ENCODE measurements around the gene CRYZL1.
A peak's percentile ranks its signal among the peaks of the same experiment; 100 is the strongest.
"Not testable (repeated sequence)": the region's sequence is repeated elsewhere in the genome, so short reads cannot be mapped to it uniquely, and the experiment has no call there.

Gene CRYZL1

DNA sequence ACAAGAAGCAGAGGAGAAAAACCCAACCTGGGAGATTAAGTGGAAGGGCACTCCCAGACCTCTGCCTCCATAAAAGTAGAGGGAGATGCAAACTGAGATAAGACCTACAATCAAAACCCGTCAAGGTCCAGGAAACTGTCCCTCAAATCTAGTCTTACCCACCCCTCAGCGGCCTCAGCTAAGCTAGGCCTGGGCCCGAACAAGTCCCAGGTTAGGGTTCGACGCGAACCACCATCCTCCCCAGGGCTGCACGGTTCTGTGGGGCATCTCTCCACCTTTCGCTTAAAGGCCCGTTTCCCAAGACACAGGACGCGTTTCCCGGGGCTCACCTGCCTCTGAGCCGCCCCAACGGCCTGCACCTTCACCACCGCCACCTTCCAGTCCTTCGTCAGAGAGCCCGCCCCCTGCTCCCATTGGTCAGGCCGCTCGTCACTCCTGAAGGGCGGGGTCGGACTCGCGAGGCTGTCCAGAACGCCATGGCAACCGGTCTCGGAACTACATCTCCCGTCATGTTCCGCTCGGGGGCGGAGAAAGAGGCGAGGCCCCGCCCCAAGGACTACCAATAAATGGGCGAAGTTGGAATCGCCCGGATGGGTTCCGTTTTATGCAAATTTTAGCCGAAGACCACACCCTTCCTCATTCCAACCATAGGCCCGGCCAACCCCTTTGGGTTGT is at the start of gene CRYZL1:
Gene CRYZL1 (minus strand): TSS at position 390 of the 675 bp plus-strand sequence. CDS start 10,190 bp downstream, outside the sequence.
- H3K27ac ChIP-seq = peak within 1 kb of the TSS; percentile 85
- DNase-seq (ENCODE audit: low read depth, low spot score) = peak; percentile 98

- no peak for DNase-seq (ENCODE audit: low read depth, low spot score)
- H3K27ac ChIP-seq = no peak overlapping the region
Measured at GRCh38 chr21:33690874-33691273, 49.3 kb upstream of the CRYZL1 start.

- no peak for DNase-seq (ENCODE audit: low read depth, low spot score)
- H3K27ac ChIP-seq = no peak overlapping the region
Measured at GRCh38 chr21:33688353-33688752, 46.8 kb upstream of the CRYZL1 start.

DNA sequence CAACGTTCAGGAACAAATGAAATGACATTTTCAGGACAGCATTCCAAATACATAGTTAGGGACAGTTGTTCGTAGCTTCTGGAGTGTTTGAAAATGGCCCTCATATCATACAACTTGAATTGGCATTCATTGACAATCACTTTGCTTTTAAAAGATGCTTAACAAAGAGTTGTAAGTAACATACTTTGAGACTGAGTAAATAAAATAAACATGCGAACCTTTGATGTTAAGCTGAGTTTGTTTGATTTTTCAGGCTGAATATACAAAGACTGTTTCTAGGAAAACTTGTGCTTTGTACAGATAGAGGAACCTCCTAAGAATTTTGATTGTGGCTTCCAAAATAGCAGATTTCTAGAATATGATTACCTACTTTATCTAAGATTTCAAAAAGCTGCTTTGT is 46.1 kb upstream of the CRYZL1 start:
- no peak overlapping the region for H3K27ac ChIP-seq
- DNase-seq (ENCODE audit: low read depth, low spot score) = no peak

DNA sequence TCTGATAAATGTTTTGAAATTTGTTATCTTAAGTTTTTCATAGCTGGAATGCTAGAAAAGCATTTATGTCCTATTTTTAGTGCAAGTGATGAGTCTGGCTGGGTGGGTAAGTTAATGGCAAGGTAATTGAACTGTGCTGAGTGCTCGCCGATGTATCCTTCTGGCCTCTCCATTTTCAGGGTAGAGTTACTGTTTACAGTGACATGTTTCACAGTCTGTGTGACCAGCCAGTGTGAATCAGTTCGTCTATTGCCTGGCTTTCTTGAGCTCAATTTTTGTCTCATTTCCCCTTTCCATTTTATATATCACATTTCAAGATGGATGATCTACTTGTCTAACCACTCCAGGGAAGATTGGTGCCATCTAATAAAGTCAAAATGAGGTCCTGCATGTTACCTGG is 44.8 kb upstream of the CRYZL1 start:
- peak overlapping the region; percentile 91 for H3K27ac ChIP-seq

DNA sequence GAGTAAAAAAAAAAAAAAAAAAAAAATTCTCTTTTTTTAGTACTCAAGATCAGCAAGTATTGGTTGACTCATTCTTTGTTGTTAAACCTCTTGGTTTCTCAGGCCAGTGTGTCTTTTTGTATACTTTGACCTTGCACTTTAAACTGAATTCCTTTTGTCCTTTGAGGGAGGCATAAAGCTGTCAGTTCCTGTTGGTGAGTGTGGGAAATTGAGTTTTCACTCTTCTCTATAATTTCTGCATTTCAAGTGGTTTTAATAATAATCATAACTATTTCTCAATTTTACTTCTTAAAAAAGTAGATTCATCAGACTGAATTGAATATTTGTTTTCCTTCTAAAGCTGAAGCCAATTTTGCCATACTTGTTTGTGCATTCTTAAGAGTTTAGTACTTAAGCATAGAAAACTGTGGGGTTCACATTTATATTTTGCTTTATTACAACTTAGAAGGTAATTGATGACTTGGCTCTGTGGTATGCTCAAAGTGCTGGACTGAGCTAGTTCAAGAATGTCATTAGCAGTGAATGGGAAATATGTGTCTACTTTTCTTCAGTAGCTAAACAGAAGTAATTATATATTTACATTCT is 44.2 kb upstream of the CRYZL1 start:
- DNase-seq (ENCODE audit: low read depth, low spot score) = no peak
- H3K27ac ChIP-seq = peak overlapping the region; percentile 91

More for the DNA sequence above, 44.8 kb upstream of the CRYZL1 start:
- no peak for DNase-seq (ENCODE audit: low read depth, low spot score)

DNA sequence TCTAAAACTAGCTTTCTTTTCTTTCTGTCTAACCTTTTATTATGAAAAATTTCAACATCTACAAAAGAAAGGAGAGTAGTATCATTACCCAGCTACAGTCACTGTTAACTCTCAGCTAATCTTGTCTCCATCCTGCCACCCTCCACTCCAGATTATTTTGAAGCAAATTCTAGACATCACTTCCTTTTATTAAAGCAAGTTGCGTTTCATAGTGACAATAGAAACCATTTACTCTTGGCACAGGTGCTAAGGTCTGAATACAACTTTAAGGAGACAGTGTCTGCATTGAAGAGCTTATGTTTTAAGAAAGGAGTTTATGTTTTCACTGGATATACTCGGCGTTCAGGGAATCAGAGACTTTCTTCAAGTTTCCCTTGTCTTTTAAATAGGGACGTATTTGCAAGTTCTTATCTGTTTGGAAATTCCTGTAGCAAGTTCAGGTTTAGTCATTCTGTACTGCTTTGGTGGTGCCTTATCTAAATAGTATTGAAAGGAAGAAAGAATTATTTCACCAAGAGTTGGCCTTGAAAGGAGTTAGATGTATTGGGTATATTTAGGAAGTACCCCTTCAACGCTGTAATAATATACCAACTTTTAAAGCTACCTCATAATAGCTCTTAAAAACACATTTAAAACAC is 43.5 kb upstream of the CRYZL1 start:
- DNase-seq (ENCODE audit: low read depth, low spot score) = no peak
- peak overlapping the region; percentile 91 for H3K27ac ChIP-seq

DNA sequence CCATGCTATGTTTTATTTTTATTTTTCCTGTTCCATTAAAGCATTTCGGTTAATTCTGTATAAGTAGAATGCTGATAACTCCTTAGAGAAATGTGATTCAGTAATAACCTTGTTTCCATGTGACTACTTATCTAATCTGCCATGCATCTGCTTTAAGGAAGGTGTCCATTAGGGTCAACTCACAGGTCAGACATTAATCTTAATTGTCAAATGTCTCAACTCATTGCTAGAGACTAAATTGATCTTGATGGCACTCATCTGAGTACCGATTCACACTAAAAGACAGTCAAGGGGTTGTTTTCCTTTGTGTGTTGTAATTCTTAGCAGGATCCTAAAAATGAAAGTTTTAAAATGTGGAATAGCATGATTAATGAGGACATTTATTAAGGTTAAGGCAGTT is 42.5 kb upstream of the CRYZL1 start:
- no peak for DNase-seq (ENCODE audit: low read depth, low spot score)
- H3K27ac ChIP-seq = peak overlapping the region; percentile 91

DNA sequence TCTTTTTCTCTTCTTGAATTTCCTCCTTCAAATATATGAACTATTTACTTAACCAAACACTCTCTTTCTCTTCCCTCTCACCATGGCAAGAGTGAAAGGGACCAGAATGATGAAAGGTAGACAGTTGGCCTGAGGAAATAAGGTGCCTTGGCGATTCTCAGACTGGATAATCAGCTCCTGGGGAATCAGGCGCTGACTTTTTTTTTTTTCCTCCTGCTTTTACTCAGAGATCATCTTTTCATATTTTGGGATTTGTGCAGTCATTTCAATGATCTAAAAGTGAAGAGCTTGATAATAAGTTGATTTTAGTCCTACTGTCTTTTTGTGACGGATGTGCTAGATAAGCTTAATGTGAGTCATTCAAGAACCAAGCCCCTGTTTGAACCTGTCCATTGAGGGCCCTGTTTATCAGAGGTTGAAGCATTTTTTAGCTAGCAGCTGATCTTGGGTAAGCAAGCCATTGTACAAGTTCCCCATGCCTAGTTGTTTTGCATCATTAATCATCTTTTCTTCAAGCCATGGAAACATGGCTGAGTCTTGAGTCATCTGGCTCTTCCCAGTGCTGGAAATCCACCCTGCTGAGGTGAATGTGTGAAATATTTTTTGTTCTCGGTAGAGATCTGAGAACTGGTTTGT is 41.6 kb upstream of the CRYZL1 start:
- peak overlapping the region; percentile 91 for H3K27ac ChIP-seq
- DNase-seq (ENCODE audit: low read depth, low spot score) = peak; percentile 91

DNA sequence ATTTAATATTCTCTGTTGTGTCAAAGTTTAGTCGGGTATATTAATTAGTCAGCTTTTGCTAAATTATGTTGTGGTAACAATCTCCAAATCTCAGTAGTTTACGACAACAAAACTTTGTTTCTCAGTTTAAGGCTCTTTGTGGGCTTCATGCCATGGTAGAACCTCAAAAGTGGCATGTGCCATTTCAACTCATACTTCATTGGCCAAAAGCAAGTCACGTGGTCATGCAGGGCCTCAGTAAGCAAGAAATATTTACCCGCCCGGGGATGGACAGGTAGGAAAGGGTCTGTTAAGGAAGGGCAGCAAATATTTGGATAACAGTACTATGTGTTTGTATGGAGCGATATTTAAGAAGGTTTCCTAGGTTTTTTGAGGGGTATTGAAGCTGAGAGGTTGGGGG is 39.3 kb upstream of the CRYZL1 start:
- H3K27ac ChIP-seq = no peak overlapping the region
- no peak for DNase-seq (ENCODE audit: low read depth, low spot score)

DNA sequence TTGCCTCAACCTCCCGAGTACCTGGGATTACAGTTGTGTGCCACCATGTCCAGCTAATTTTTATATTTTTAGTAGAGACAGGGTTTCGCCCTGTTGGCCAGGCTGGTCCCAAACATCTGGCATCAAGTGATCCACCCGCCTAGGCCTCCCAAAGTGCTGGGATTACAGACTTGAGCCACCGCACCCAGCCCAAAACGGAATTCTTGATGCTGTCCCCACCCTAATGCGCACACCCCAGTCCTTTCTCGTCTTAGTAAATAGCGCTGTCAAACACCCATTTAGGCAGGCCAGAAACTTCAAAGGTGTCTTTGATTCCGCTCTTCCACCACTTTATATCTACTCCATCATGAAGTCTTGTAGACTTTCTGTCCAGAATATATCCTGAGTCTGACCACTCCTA is 35.9 kb upstream of the CRYZL1 start:
- no peak overlapping the region for H3K27ac ChIP-seq
- no peak for DNase-seq (ENCODE audit: low read depth, low spot score)

DNA sequence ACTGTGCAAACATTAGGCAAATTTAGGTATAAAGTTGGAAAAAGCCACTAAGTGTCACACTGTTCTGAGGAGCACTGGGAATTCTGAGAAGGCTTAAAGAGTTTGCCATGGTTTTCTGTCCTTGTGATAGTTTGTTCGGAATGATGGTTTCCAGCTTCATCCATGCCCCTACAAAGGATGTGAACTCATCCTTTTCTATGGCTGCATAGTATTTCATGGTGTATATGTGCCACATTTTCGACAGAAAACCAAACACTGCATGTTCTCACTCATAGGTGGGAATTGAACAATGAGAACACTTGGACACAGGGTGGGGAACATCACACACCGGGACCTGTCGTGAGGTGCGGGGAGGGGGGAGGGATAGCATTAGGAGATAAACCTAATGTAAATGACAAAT is 35.1 kb upstream of the CRYZL1 start:
- DNase-seq (ENCODE audit: low read depth, low spot score); H3K27ac ChIP-seq: not testable (repeated sequence)

GRCh38 chr21:33674226-33674625 is 32.7 kb upstream of the CRYZL1 start:
- DNase-seq (ENCODE audit: low read depth, low spot score) = no peak
- no peak overlapping the region for H3K27ac ChIP-seq

DNA sequence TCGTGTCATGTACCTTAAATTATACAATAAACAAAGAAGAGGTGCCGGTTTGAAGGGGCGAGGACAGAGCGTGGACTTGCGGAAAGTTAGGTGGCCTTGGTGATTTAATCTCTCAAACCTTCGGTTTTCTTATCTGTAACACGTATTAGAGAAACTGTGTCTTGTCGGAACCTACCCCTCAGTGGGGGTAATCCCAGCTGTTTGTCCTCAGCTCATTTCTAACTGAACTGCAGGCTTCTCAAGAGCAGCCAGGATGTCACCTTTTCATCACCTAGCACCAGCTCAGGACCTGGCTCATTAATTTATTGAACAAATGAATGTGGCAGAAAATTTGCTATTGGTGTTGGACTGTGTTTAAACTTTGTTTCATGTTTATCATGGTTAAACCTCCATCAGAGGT is 31.9 kb upstream of the CRYZL1 start:
- H3K27ac ChIP-seq = no peak overlapping the region

GRCh38 chr21:33670076-33670978 is 28.8 kb upstream of the CRYZL1 start:
- no peak for DNase-seq (ENCODE audit: low read depth, low spot score)
- no peak overlapping the region for H3K27ac ChIP-seq

More for the DNA sequence above, 31.9 kb upstream of the CRYZL1 start:
- DNase-seq (ENCODE audit: low read depth, low spot score) = no peak

DNA sequence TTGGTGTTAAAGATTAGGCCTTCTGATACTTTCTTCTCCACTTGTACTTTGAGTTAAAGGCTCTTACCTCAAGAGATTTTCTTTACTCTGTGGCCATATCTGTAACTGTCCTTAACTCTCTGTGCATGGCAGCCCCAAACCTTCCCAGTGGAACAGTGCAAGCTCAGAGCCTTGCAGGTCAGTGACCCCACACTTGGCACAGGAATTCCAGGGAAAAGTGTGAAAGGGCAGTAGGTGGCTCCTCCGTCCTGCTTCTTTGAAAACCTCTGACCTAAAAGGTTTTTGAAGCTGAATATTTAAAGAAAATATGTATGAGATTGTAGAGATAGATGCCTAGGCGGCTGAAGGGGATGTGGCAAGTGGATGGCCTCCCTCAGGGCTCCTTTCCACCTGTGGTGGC is 27.1 kb upstream of the CRYZL1 start:
- no peak overlapping the region for H3K27ac ChIP-seq
- DNase-seq (ENCODE audit: low read depth, low spot score) = no peak

GRCh38 chr21:33668180-33668579 is 26.6 kb upstream of the CRYZL1 start:
- no peak overlapping the region for H3K27ac ChIP-seq
- DNase-seq (ENCODE audit: low read depth, low spot score) = no peak

GRCh38 chr21:33667636-33668035 is 26.1 kb upstream of the CRYZL1 start:
- DNase-seq (ENCODE audit: low read depth, low spot score) = no peak
- no peak overlapping the region for H3K27ac ChIP-seq

DNA sequence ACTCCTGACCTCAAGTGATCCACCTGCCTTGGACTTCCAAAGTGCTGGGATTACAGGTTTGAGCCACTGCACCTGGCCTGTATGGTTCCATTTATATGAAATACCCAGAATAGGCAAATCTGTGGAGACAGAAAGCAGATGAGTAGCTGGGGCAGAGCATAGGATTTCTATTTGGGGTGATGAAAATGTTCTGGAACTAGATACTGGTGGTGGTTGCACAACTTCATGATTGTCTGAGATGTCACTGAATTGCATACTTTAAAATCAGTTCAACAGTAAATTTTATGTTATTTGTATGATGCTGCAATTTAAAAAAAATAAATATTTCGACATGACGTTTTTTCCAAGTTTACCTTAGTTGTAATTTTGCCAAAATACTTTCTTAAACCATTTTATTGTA is 24.6 kb upstream of the CRYZL1 start:
- no peak overlapping the region for H3K27ac ChIP-seq
- DNase-seq (ENCODE audit: low read depth, low spot score) = no peak

- no peak for DNase-seq (ENCODE audit: low read depth, low spot score)
Measured at GRCh38 chr21:33664135-33664534, 22.6 kb upstream of the CRYZL1 start.

More at GRCh38 chr21:33664135-33664534, 22.6 kb upstream of the CRYZL1 start:
- no peak overlapping the region for H3K27ac ChIP-seq
